HEK293T (cell line): ENCODE data around the gene HIGD2B.

Source experiments
- ARNT ChIP-seq: fragments of 450-650 bp; IDR thresholded peaks from 2 replicates; pipeline ENCODE4 v1.6.1; 2017; ENCODE audit warnings: mild to moderate bottlenecking
- BHLHE40 ChIP-seq: fragments of 450-650 bp; IDR thresholded peaks from 2 replicates; pipeline ENCODE4 v1.6.1; 2016; ENCODE audit warnings: mild to moderate bottlenecking, moderate library complexity, borderline replicate concordance
- CTBP1 ChIP-seq: fragments of 450-650 bp; IDR thresholded peaks from 2 replicates; pipeline ENCODE4 v1.6.1; 2016; ENCODE audit warnings: borderline replicate concordance
- FOXA1 ChIP-seq: fragments of 450-650 bp; IDR thresholded peaks from 2 replicates; pipeline ENCODE4 v1.6.1; 2016; ENCODE audit warnings: mild to moderate bottlenecking
- FOXM1 ChIP-seq: fragments of 450-650 bp; IDR thresholded peaks from 2 replicates; pipeline ENCODE4 v1.6.1; 2017; ENCODE audit warnings: mild to moderate bottlenecking, borderline replicate concordance
- HDGF ChIP-seq: fragments of 450-650 bp; IDR thresholded peaks from 2 replicates; pipeline ENCODE4 v1.6.1; 2017; ENCODE audit warnings: antibody characterized with exemption, borderline replicate concordance
- NFRKB ChIP-seq: fragments of 450-650 bp; IDR thresholded peaks from 2 replicates; pipeline ENCODE4 v1.6.1; 2016; ENCODE audit warnings: mild to moderate bottlenecking, moderate library complexity
- SP1 ChIP-seq: fragments of 450-650 bp; IDR thresholded peaks from 2 replicates; pipeline ENCODE4 v1.6.1; 2017
- SUZ12 ChIP-seq: fragments of 450-650 bp; IDR thresholded peaks from 2 replicates; pipeline ENCODE4 v1.6.1; 2016; ENCODE audit warnings: mild to moderate bottlenecking
- TARDBP ChIP-seq: fragments of 450-650 bp; IDR thresholded peaks from 2 replicates; pipeline ENCODE4 v1.6.1; 2016
- ZNF384 ChIP-seq: fragments of 450-650 bp; IDR thresholded peaks from 2 replicates; pipeline ENCODE4 v1.6.1; 2016

DNA sequence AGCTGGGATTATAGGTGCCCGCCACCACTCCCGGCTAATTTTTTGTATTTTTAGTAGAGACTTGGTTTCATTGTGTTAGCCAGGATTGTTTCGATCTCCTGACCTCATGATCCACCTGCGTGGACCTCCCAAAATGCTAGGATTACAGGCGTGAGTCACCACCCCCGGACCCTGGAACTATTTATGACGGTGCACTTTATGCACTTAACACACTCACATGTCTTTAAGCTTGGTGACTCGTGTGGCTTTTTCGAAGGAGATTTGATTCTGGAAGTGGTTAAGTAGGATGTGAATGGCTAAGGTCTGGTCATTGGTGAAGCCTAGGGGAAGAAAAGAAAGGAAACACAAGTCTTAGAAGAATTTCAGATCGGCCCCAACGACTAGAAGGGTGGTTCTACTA lies 20.3 kb upstream of the HIGD2B start:
- TF ChIP-seq FOXA1 = no peak
- TF ChIP-seq SP1 = no peak
- no peak for TF ChIP-seq HDGF
- TF ChIP-seq TARDBP = no peak
- no peak for TF ChIP-seq FOXM1
- no peak for TF ChIP-seq SUZ12
- TF ChIP-seq ZNF384 = no peak
- no peak for TF ChIP-seq NFRKB
- TF ChIP-seq BHLHE40 = no peak
- no peak for TF ChIP-seq CTBP1
- TF ChIP-seq ARNT = no peak
